IMR-90 (cell line): ENCODE data around the gene S100A11. TPM values are rescaled to one million over a fixed set of nuclear protein-coding genes. Genes with fewer than 3 reads are reported as not detected.

ENCODE experiments used
- ATAC-seq: fragments of 200-7000 bp; cut with Tn5 transposase; 2 replicates; pipeline ENCODE4 v1.9.1; 2020; ENCODE audit warnings: low read depth, mild to moderate bottlenecking, moderate library complexity
- BruUV-seq: library from RNA; stranded (reverse); fragments of 400-500 nt; replicated peaks from 2 replicates; lab custom pipeline; 2021; lab: Mats Ljungman, UMichigan
- CTCF ChIA-PET: fragments of 300-600 bp; formaldehyde crosslinking; extraction: SDS; loops from one replicate; lab custom pipeline; 2021; ENCODE audit warnings: antibody characterized with exemption; lab: Yijun Ruan, JAX
- POLR2A ChIA-PET: fragments of 300-600 bp; sonication (Branson Sonifier 250); formaldehyde crosslinking; loops from one replicate; lab custom pipeline; 2022; ENCODE audit warnings: antibody characterized with exemption; ENCODE audit not compliant: unreplicated experiment; lab: Charles Lee
- DNase-seq: peaks from one replicate; pipeline ENCODE4 v3.0.0; 2013
- H2AFZ ChIP-seq: replicated peaks from 2 replicates; pipeline ENCODE3; 2013; ENCODE audit warnings: low read length, mild to moderate bottlenecking; ENCODE audit not compliant: poor library complexity
- H2AK5ac ChIP-seq: 2 replicates; pipeline ENCODE4 v1.6.1; 2013; ENCODE audit warnings: low read depth, low read length, inconsistent platforms
- H2AK9ac ChIP-seq: replicated peaks from 2 replicates; pipeline ENCODE3; 2013; ENCODE audit warnings: mild to moderate bottlenecking, low read depth, low read length, moderate library complexity; ENCODE audit not compliant: poor library complexity
- H2BK120ac ChIP-seq: 2 replicates; pipeline ENCODE4 v1.6.1; 2013; ENCODE audit warnings: low read depth, low read length, inconsistent platforms
- H2BK15ac ChIP-seq: 3 replicates; pipeline ENCODE4 v1.6.1; 2013; ENCODE audit warnings: low read depth, low read length, inconsistent platforms
- H2BK20ac ChIP-seq: 2 replicates; pipeline ENCODE4 v1.6.1; 2013; ENCODE audit warnings: low read depth, mild to moderate bottlenecking, inconsistent platforms, low read length, moderate library complexity
- H2BK5ac ChIP-seq: 2 replicates; pipeline ENCODE4 v1.6.1; 2013; ENCODE audit warnings: mild to moderate bottlenecking, low read depth, low read length, inconsistent platforms; ENCODE audit not compliant: poor library complexity, severe bottlenecking
- H3K14ac ChIP-seq: replicated peaks from 2 replicates; pipeline ENCODE4 v1.6.1; 2013; ENCODE audit warnings: low read depth, low read length, inconsistent platforms
- H3K18ac ChIP-seq: 2 replicates; pipeline ENCODE4 v1.6.1; 2013; ENCODE audit warnings: low read depth, low read length, control low read depth
- H3K23ac ChIP-seq: 2 replicates; pipeline ENCODE4 v1.6.1; 2013; ENCODE audit warnings: low read depth, low read length, inconsistent platforms
- H3K27ac ChIP-seq: 2 replicates; pipeline ENCODE4 v1.5.1; 2013; ENCODE audit warnings: mild to moderate bottlenecking, control low read depth, low read length; ENCODE audit not compliant: insufficient read depth
- H3K27me3 ChIP-seq: 2 replicates; pipeline ENCODE4 v1.6.1; 2013; ENCODE audit warnings: low read length; ENCODE audit not compliant: control insufficient read depth, insufficient read depth
- H3K36me3 ChIP-seq: 2 replicates; pipeline ENCODE4 v1.6.1; 2013; ENCODE audit warnings: low read length, mixed read lengths; ENCODE audit not compliant: control insufficient read depth, insufficient read depth
- H3K4ac ChIP-seq: 2 replicates; pipeline ENCODE4 v1.6.1; 2013; ENCODE audit warnings: low read depth, low read length, inconsistent platforms
- H3K4me1 ChIP-seq: 2 replicates; pipeline ENCODE4 v1.6.1; 2013; ENCODE audit warnings: low read length, mixed read lengths; ENCODE audit not compliant: control insufficient read depth, insufficient read depth
- H3K4me2 ChIP-seq: 2 replicates; pipeline ENCODE4 v1.6.1; 2013; ENCODE audit warnings: low read depth, mild to moderate bottlenecking, control low read depth, low read length, moderate library complexity
- H3K4me3 ChIP-seq: 2 replicates; pipeline ENCODE4 v1.5.1; 2013; ENCODE audit warnings: low read depth, mild to moderate bottlenecking, control low read depth, low read length, moderate library complexity; ENCODE audit not compliant: insufficient read depth
- H3K56ac ChIP-seq: 2 replicates; pipeline ENCODE4 v1.6.1; 2013; ENCODE audit warnings: low read length, inconsistent platforms; ENCODE audit not compliant: insufficient read depth; ENCODE audit errors: extremely low read depth
- H3K79me1 ChIP-seq, 2 experiments: 2 replicates each; pipeline ENCODE4 v1.6.1; 2013; ENCODE audit warnings: low read length in 2 of 2, inconsistent platforms in 1 of 2, low read depth in 1 of 2
- H3K9ac ChIP-seq: 2 replicates; pipeline ENCODE4 v1.6.1; 2013; ENCODE audit warnings: low read depth, low read length, control low read depth
- H3K9me1 ChIP-seq: 2 replicates; pipeline ENCODE4 v1.6.1; 2013; ENCODE audit warnings: low read length, inconsistent platforms; ENCODE audit not compliant: insufficient read depth
- H3K9me3 ChIP-seq: 2 replicates; pipeline ENCODE4 v1.6.1; 2013; ENCODE audit warnings: low read length; ENCODE audit not compliant: control insufficient read depth, insufficient read depth
- H4K20me1 ChIP-seq: 2 replicates; pipeline ENCODE4 v1.6.1; 2013; ENCODE audit warnings: low read length, inconsistent platforms; ENCODE audit not compliant: insufficient read depth
- H4K5ac ChIP-seq: 2 replicates; pipeline ENCODE4 v1.6.1; 2013; ENCODE audit warnings: mild to moderate bottlenecking, low read depth, low read length, control low read depth
- H4K8ac ChIP-seq, 2 experiments: 2 replicates each; pipeline ENCODE4 v1.6.1; 2013; ENCODE audit warnings: low read depth in 2 of 2, low read length in 2 of 2, control low read depth in 1 of 2, inconsistent platforms in 1 of 2
- H4K91ac ChIP-seq: 2 replicates; pipeline ENCODE4 v1.6.1; 2013; ENCODE audit warnings: low read depth, low read length, inconsistent platforms; ENCODE audit not compliant: insufficient read depth
- BHLHE40 ChIP-seq: fragments of 150-350 bp; IDR thresholded peaks from 2 replicates; pipeline ENCODE4 v1.6.1; 2016; ENCODE audit warnings: mild to moderate bottlenecking, low read depth, low read length
- CEBPB ChIP-seq: IDR thresholded peaks from 2 replicates; pipeline ENCODE4 v1.6.1; 2012; ENCODE audit warnings: low read depth, low read length, improper control_type of control experiment
- CHD1 ChIP-seq: IDR thresholded peaks from 2 replicates; pipeline ENCODE4 v1.6.1; 2012; ENCODE audit warnings: low read depth, low read length, improper control_type of control experiment
- ELK1 ChIP-seq: fragments of 150-350 bp; IDR thresholded peaks from 2 replicates; pipeline ENCODE4 v1.6.1; 2016; ENCODE audit warnings: low read depth, mild to moderate bottlenecking, low read length, moderate library complexity, borderline replicate concordance
- FOS ChIP-seq: fragments of 150-350 bp; IDR thresholded peaks from 2 replicates; pipeline ENCODE4 v1.6.1; 2016; ENCODE audit warnings: low read depth, low read length
- MAZ ChIP-seq: IDR thresholded peaks from 2 replicates; pipeline ENCODE4 v1.6.1; 2012; ENCODE audit warnings: low read depth, mild to moderate bottlenecking, low read length, improper control_type of control experiment, moderate library complexity, borderline replicate concordance
- MXI1 ChIP-seq: IDR thresholded peaks from 2 replicates; pipeline ENCODE4 v1.6.1; 2012; ENCODE audit warnings: low read depth, mild to moderate bottlenecking, low read length, moderate library complexity, borderline replicate concordance
- NFE2L2 ChIP-seq: fragments of 150-350 bp; IDR thresholded peaks from 2 replicates; pipeline ENCODE4 v1.6.1; 2016; ENCODE audit warnings: low read depth, mild to moderate bottlenecking, low read length
- POLR2A ChIP-seq: IDR thresholded peaks from 2 replicates; pipeline ENCODE4 v1.6.1; 2012; ENCODE audit warnings: mild to moderate bottlenecking, low read depth, low read length
- RCOR1 ChIP-seq: IDR thresholded peaks from 2 replicates; pipeline ENCODE4 v1.6.1; 2012; ENCODE audit warnings: mild to moderate bottlenecking, low read length, improper control_type of control experiment; ENCODE audit not compliant: insufficient replicate concordance
- SMC3 ChIP-seq: fragments of 150-350 bp; IDR thresholded peaks from 2 replicates; pipeline ENCODE4 v1.6.1; 2016; ENCODE audit warnings: low read depth, mild to moderate bottlenecking, antibody characterized with exemption, low read length, moderate library complexity
- USF2 ChIP-seq: fragments of 150-350 bp; IDR thresholded peaks from 2 replicates; pipeline ENCODE4 v1.6.1; 2017; ENCODE audit warnings: mild to moderate bottlenecking, antibody characterized with exemption, low read length, low read depth
- WGBS, 2 experiments: methylation state at CpG; one replicate each; pipeline versions ENCODE4 v1.1.5 to v1.1.7; 2013; ENCODE audit warnings: missing lambda C conversion rate in 2 of 2; ENCODE audit not compliant: insufficient read length in 1 of 2; ENCODE audit errors: extremely low coverage in 2 of 2; 5-methylcytosine and 5-hydroxymethylcytosine counted together
- dilution Hi-C: fragments of 300-500 bp; cut with HindIII; formaldehyde crosslinking; loops from one replicate; pipeline ENCODE4 v1.14.3; 2018; ENCODE audit warnings: low sequenced_read_pairs; ENCODE audit not compliant: unreplicated experiment
- in situ Hi-C: fragments of 300-500 bp; cut with MboI; formaldehyde crosslinking; loops from 3 replicates; pipeline ENCODE4 v1.14.3; 2019; ENCODE audit warnings: low sequenced_read_pairs, inconsistent platforms, mixed read lengths
- intact Hi-C: fragments of 100-400 bp; cut with micrococcal nuclease; formaldehyde crosslinking; loops from 2 replicates; pipeline ENCODE4 v1.10.0; 2022
- polyA plus RNA-seq, 3 experiments: library from polyadenylated mRNA; depleted of rRNA; stranded (reverse); fragments of >200 nt; gene quantifications; 2 replicates each; pipeline ENCODE4 v1.2.3, GENCODE V29; 2012; ENCODE audit warnings: low replicate concordance in 1 of 3
- total RNA-seq: library from RNA; depleted of rRNA; stranded (reverse); fragments of >200 nt; gene quantifications from 2 replicates; pipeline ENCODE4 v1.2.3, GENCODE V29; 2012

S100A11 gene
- total and polyA plus RNA-seq, 2 of the 4 experiments (the other 2 are of a cell fraction): 167 to 1,402 TPM

DNA sequence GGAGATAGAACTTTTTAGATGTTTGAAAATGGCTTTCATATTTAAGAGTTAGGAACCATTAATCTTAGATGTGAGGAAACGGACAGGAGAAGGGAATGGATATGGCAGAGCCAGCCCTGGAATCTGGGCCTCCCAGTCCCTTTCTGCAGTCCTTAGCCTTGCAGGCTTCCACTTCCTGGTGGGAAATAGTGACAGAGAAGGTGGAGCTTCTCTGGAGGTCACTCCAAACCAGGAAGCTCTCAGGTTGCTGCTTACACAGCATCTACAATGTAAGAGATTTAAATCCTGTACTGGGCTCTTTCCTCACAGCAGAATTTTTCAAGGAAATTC lies 2.5 kb downstream of the S100A11 start (continued):
- TF ChIP-seq SMC3 (no peak), CHD1 (no peak), BHLHE40 (no peak), NFE2L2 (no peak), POLR2A (no peak), CEBPB (no peak), RCOR1 (no peak)

DNA sequence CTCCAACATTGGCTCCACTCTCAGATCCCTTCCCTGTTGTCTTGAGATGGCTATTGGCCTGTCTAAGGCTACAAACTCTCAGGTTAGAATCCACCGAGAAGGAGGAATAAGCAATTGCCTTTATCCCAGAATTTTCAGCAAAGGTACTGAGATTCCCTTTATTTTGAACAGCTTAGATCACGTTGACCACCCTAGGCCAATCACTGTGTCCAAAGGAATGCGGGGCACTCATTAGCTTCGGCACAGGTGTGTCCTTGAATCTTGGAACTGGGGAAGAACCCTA lies 6.9 kb downstream of the S100A11 start:
- Histone ChIP-seq H4K8ac (no peak overlapping the region), H3K4me1 (peaks cover 18% of the 10 kb centered on the region), H4K5ac (no peak overlapping the region), H2BK15ac (no peak overlapping the region), H3K79me1 (peaks cover 19 to 32% of the 10 kb centered on the region in 2 experiments), H3K9me1 (peaks cover 3% of the 10 kb centered on the region; the same call in 1 of the 2 replicates), H3K36me3 (peaks cover 25% of the 10 kb centered on the region), H3K23ac (no peak overlapping the region), H3K27me3 (peaks cover 3% of the 10 kb centered on the region), H3K4ac (no peak overlapping the region), H2BK120ac (no peak overlapping the region), H4K20me1 (peaks cover 25% of the 10 kb centered on the region), H3K9me3 (no peaks in the 10 kb centered on the region), H2BK5ac (no peak overlapping the region), H3K14ac (no peak overlapping the region), H2AK9ac (no peak overlapping the region), H2AK5ac (0 out of 2 replicates have a peak overlapping the region, but pooled peaks have one; percentile 13), H3K9ac (no peak overlapping the region), H3K56ac (no peak overlapping the region), H3K4me3 (no peak overlapping the region), H4K91ac (no peak overlapping the region), H3K4me2 (no peak overlapping the region), H3K18ac (no peak overlapping the region), H3K27ac (no peak overlapping the region), H2BK20ac (no peak overlapping the region), H2AFZ (no peak overlapping the region)
- dilution Hi-C loops (no loop called here), intact Hi-C loops (no loop called here), in situ Hi-C loops (no loop called here)
- ATAC-seq (no peak), DNase-seq (no peak)
- WGBS, 2 experiments: 100% methylated on average over 1 of the region's 4 CpGs; no CpG with 5 or more reads in 1 of the 2 experiments
- no TSS peak for BruUV-seq
- CTCF ChIA-PET: no interaction called here
- POLR2A ChIA-PET: no interaction called here
- TF ChIP-seq USF2 (no peak), ELK1 (no peak), FOS (no peak), CEBPB (no peak), MXI1 (no peak), SMC3 (no peak), MAZ (no peak)
